DMS79 (cell line): ENCODE data around the gene UBAC2.

Experiments
- DNase-seq: peaks from one replicate; lab custom pipeline; 2025; lab: John Stamatoyannopoulos, UW

Gene UBAC2

GRCh38 chr13:99339230-99339721 is 138.6 kb downstream of the UBAC2 start:
- no peak for DNase-seq

- no peak for DNase-seq
These were observed 139.2 kb downstream of the UBAC2 start for GRCh38 chr13:99339736-99340397.

- DNase-seq = no peak
These were observed 140.0 kb downstream of the UBAC2 start for GRCh38 chr13:99340638-99341037.

GRCh38 chr13:99341969-99342722 is 141.5 kb downstream of the UBAC2 start:
- no peak for DNase-seq

GRCh38 chr13:99342723-99343315 is 142.2 kb downstream of the UBAC2 start:
- no peak for DNase-seq

- DNase-seq = no peak
These were observed 144.1 kb downstream of the UBAC2 start for GRCh38 chr13:99344610-99345208.

- no peak for DNase-seq
These were observed 144.7 kb downstream of the UBAC2 start for GRCh38 chr13:99345345-99345744.

GRCh38 chr13:99346335-99347042 is 145.8 kb downstream of the UBAC2 start:
- DNase-seq = no peak

GRCh38 chr13:99347335-99347878 is 146.8 kb downstream of the UBAC2 start:
- DNase-seq = no peak

- DNase-seq = no peak
These were observed 147.3 kb downstream of the UBAC2 start for GRCh38 chr13:99347911-99348451.

GRCh38 chr13:99350191-99350590 is 149.5 kb downstream of the UBAC2 start:
- no peak for DNase-seq

- no peak for DNase-seq
These were observed 151.1 kb downstream of the UBAC2 start for GRCh38 chr13:99351772-99352171.

GRCh38 chr13:99352351-99353245 is 151.9 kb downstream of the UBAC2 start:
- DNase-seq = no peak

- no peak for DNase-seq
These were observed 152.6 kb downstream of the UBAC2 start for GRCh38 chr13:99353246-99353600.

- DNase-seq = no peak
These were observed 153.2 kb downstream of the UBAC2 start for GRCh38 chr13:99353836-99354235.

GRCh38 chr13:99354371-99354951 is 153.8 kb downstream of the UBAC2 start:
- DNase-seq = no peak

GRCh38 chr13:99355267-99356011 is 154.8 kb downstream of the UBAC2 start:
- DNase-seq = no peak

- no peak for DNase-seq
These were observed 155.3 kb downstream of the UBAC2 start for GRCh38 chr13:99356012-99356261.

- no peak for DNase-seq
These were observed 155.8 kb downstream of the UBAC2 start for GRCh38 chr13:99356262-99357091.
